ENCODE results near the gene OPCML. TPM values are rescaled to one million over a fixed set of nuclear protein-coding genes. Genes with fewer than 3 reads are reported as not detected.

The OPCML gene
- total RNA-seq, 1 donor from 2014 or later = not detected

DNA sequence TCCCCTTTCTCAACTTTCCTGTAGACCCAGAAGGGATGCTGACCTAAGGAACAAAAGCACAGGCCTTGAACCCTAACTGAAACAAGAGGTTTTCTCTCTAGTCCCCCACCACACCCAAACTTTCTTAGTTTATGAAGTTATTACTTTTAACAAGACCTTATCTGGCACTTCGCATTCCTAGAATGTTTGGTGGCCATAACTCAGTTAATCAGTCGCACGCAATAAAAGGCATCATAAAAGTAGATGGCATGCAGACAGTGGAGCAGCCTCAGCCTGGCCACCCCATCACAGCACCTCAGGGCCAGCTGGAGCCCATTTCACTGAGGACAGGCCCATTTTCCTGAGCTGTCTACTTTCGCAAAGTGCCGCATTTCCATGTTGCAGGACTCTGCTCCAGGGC lies 301.9 kb downstream of the OPCML start:
- Mint-ChIP-seq H3K27ac (no peak overlapping the region), H3K4me1 (no peaks in the 10 kb centered on the region), H3K9me3 (peaks cover 9% of the 10 kb centered on the region), H3K36me3 (ENCODE audit: low read depth) (no peaks in the 10 kb centered on the region), H3K27me3 (peaks cover 6% of the 10 kb centered on the region), H3K4me3 (no peak overlapping the region)
- intact Hi-C loops (cut with micrococcal nuclease) = no loop called here
- ATAC-seq (ENCODE audit: low read depth) (no peak), DNase-seq (no peak)
- TF ChIP-seq, protein P1, sequence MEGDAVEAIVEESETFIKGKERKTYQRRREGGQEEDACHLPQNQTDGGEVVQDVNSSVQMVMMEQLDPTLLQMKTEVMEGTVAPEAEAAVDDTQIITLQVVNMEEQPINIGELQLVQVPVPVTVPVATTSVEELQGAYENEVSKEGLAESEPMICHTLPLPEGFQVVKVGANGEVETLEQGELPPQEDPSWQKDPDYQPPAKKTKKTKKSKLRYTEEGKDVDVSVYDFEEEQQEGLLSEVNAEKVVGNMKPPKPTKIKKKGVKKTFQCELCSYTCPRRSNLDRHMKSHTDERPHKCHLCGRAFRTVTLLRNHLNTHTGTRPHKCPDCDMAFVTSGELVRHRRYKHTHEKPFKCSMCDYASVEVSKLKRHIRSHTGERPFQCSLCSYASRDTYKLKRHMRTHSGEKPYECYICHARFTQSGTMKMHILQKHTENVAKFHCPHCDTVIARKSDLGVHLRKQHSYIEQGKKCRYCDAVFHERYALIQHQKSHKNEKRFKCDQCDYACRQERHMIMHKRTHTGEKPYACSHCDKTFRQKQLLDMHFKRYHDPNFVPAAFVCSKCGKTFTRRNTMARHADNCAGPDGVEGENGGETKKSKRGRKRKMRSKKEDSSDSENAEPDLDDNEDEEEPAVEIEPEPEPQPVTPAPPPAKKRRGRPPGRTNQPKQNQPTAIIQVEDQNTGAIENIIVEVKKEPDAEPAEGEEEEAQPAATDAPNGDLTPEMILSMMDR (IDR thresholded peaks at IDR 0.05) = no peak
- ChIA-PET CTCF (no interaction called here), POLR2A (no interaction called here)

DNA sequence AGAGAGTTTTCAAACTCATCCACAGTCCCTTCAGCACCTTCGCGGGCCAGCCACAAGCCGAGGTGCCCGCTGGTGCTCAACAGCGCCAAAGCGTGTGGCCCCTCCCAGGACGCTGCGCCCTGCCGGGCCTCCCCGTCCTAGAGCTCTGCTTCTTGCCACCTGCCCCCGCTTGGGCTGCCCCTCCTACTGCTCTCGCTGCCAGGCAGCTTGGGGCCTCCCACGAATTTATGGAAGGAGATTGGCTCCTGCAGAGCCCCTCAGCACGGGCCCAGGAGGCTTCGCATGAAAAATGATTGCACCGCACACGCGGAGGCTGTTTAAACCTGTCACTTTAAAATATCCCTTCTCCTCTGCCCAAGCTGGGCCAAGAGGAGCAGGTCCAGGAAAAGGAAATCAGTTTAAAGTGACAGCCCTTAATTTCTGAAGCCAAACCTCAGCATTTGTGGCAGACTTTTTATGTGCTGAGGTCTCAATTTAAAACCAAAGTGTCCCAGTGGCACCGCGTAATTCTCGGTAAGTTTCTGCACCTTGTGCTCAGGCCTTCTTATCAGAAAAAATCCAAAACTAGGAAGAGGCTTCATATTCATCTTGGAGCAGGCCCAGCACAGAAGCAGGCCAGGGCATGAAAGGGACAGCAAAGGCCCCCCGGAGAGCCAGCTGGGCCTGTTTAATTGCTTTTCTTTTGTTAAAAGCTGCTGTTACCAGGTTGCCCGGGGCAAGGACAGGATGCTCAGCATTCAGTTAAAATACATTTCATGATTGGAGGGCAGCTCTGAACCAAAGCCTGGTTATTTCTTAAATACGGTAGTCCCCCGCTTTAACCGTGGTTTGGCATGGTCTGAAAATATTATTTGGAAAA lies 303.6 kb downstream of the OPCML start:
- Mint-ChIP-seq H3K27me3 (peaks cover 6% of the 10 kb centered on the region), H3K9me3 (peaks cover 7% of the 10 kb centered on the region), H3K4me3 (no peak overlapping the region), H3K27ac (no peak overlapping the region), H3K4me1 (no peaks in the 10 kb centered on the region), H3K36me3 (ENCODE audit: low read depth) (no peaks in the 10 kb centered on the region)
- no peak for DNase-seq
- ATAC-seq (ENCODE audit: low read depth) = no peak
- TF ChIP-seq, protein P1 (IDR thresholded peaks at IDR 0.05) = no peak
- POLR2A ChIA-PET = no interaction called here
- CTCF ChIA-PET = no interaction called here
- intact Hi-C loops (cut with micrococcal nuclease) = no loop called here

DNA sequence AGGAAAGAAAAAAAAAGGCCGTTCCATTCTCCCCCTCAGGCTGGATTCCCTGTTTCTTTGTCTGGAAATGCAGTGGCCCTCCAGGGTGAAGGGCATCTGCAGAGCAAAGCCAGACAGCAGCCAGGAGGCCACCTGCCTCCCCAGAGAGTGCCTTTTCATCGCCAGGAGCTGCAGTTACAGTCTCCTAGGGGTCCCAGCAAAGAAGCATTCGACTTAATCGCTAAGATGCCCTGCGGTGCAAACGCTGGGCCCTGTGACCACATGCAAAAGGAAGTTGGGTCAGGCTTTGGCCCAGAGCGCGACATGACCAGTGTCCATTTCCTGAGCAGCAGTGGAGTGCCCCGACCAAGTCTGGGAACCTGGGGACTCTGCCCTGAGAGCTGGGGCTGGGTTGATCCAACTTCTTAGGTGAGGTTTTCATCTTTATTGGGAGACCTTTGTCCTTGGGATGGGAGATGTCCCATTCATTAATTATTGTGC lies 304.6 kb downstream of the OPCML start:
- POLR2A ChIA-PET = no interaction called here
- intact Hi-C loops (cut with micrococcal nuclease) = no loop called here
- TF ChIP-seq, protein P1 (IDR thresholded peaks at IDR 0.05) = no peak
- Mint-ChIP-seq H3K27me3 (peaks cover 6% of the 10 kb centered on the region), H3K27ac (no peak overlapping the region), H3K4me3 (no peak overlapping the region), H3K9me3 (peaks cover 4% of the 10 kb centered on the region), H3K36me3 (ENCODE audit: low read depth) (no peaks in the 10 kb centered on the region), H3K4me1 (no peaks in the 10 kb centered on the region)
- DNase-seq (no peak), ATAC-seq (ENCODE audit: low read depth) (no peak)
- CTCF ChIA-PET = no interaction called here

DNA sequence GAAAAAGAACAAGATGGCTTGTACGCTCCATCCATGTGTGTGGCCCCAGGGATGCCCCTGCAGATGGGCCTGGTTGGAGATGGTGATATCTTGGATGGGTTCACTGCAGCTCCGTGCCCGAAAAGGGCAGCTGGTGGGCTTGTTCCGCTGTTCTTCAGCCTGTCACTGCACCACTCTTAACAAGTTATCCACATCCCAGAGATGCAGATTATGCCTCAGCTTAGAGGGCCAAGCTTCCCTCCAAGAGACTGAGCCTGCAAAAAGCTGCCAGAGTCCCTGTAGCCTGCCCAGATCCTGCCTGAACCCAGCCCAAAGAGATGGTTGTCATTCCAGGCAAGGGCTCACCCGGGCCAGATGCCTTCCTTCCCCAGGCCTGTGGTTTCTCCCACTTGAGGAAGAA lies 308.0 kb downstream of the OPCML start:
- no peaks in the 10 kb centered on the region for H3K4me1 Mint-ChIP-seq
- H3K9me3 Mint-ChIP-seq = no peaks in the 10 kb centered on the region
- ATAC-seq (ENCODE audit: low read depth) (no peak), DNase-seq (no peak)
- no peaks in the 10 kb centered on the region for H3K36me3 Mint-ChIP-seq (ENCODE audit: low read depth)
- H3K4me3 Mint-ChIP-seq = no peak overlapping the region
- TF ChIP-seq, protein P1 (IDR thresholded peaks at IDR 0.05) = no peak
- peaks cover 5% of the 10 kb centered on the region for H3K27me3 Mint-ChIP-seq
- intact Hi-C loops (cut with micrococcal nuclease) = no loop called here
- no peak overlapping the region for H3K27ac Mint-ChIP-seq
- ChIA-PET CTCF (no interaction called here), POLR2A (no interaction called here)

DNA sequence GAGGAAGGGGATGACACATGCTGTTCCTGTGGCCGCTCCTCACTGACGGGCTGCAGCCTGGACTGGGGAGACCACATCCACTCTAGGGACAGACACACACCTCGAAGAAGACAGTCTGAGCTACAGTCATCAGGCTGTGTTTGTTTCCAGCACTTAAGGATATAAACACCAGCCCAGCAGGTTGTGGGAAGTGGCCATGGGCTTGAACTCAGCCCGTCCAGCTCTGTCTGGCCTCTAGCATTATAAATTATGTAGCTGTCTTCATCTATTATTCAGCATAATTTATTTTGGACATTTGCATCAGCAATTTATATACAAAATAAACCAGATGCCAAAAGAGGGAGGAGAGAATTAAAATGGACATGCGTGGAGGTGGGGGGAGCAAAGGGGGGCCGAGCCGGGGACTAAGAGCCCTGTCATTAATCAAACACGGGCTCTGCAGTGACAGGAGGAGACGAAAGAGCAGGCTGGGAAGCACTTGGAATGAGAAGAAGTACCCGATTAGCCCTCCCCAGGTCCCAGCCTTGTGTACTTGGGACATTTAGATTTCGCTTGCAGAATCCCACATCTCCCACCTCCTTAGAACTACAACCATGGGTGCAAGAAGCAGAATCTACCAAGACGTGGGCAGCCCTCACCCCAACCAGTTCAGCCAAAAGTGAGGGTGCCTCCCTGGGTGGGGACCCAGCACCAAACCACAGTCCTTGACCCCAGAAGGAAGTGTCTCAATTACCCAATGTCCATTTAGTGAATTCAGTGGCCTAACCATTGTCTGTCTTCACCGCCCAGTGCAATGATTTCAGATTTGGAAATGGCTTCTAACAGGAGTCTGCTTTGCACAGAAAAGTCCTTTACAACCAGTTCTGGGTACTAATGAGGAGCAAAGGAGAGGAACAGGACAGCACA lies 309.6 kb downstream of the OPCML start:
- no peaks in the 10 kb centered on the region for H3K4me1 Mint-ChIP-seq
- ChIA-PET CTCF (no interaction called here), POLR2A (no interaction called here)
- intact Hi-C loops (cut with micrococcal nuclease) = no loop called here
- TF ChIP-seq, protein P1 (IDR thresholded peaks at IDR 0.05) = no peak
- no peaks in the 10 kb centered on the region for H3K9me3 Mint-ChIP-seq
- ATAC-seq (ENCODE audit: low read depth) (no peak), DNase-seq (no peak)
- no peaks in the 10 kb centered on the region for H3K27me3 Mint-ChIP-seq
- H3K36me3 Mint-ChIP-seq (ENCODE audit: low read depth) = no peaks in the 10 kb centered on the region
- no peak overlapping the region for H3K4me3 Mint-ChIP-seq
- H3K27ac Mint-ChIP-seq = no peak overlapping the region

All from activated B cell treated with CpG ODN at 0.5 μM for 24 hours (primary cell).